Glutamatergic neuron (in vitro differentiated cells): ENCODE data around the gene ARHGAP1. TPM values are rescaled to one million over a fixed set of nuclear protein-coding genes. Genes with fewer than 3 reads are reported as not detected.

Experiments used
- DNase-seq: peaks from one replicate; pipeline ENCODE4 v3.0.0; 2022
- H3K27ac Mint-ChIP-seq: one replicate; pipeline ENCODE4 v1.8.0; 2020; ENCODE audit warnings: mild to moderate bottlenecking, mixed read lengths, inconsistent platforms; ENCODE audit not compliant: unreplicated experiment
- H3K27me3 Mint-ChIP-seq: one replicate; pipeline ENCODE4 v1.8.0; 2020; ENCODE audit warnings: mild to moderate bottlenecking, moderate library complexity, mixed read lengths, inconsistent platforms; ENCODE audit not compliant: unreplicated experiment
- H3K36me3 Mint-ChIP-seq: one replicate; pipeline ENCODE4 v1.8.0; 2020; ENCODE audit warnings: mild to moderate bottlenecking, mixed read lengths, inconsistent platforms; ENCODE audit not compliant: unreplicated experiment
- H3K4me1 Mint-ChIP-seq: one replicate; pipeline ENCODE4 v1.8.0; 2020; ENCODE audit warnings: mild to moderate bottlenecking, low read depth, mixed read lengths, inconsistent platforms; ENCODE audit not compliant: unreplicated experiment
- H3K4me3 Mint-ChIP-seq: one replicate; pipeline ENCODE4 v1.8.0; 2020; ENCODE audit warnings: mild to moderate bottlenecking, mixed read lengths, inconsistent platforms; ENCODE audit not compliant: unreplicated experiment
- H3K9me3 Mint-ChIP-seq: one replicate; pipeline ENCODE4 v1.8.0; 2020; ENCODE audit warnings: mild to moderate bottlenecking, moderate library complexity, mixed read lengths, inconsistent platforms; ENCODE audit not compliant: unreplicated experiment
- total RNA-seq: library from RNA; stranded (reverse); fragmentation: NEBNext Ultra II Directional; extraction: Animal tissue kit (Norgen Biotek cat#: 25700); gene quantifications from one replicate; pipeline ENCODE4 v1.2.1, GENCODE V29; 2021; ENCODE audit not compliant: unreplicated experiment
- TF ChIP-seq, protein P1 (sequence below): fragments of 200-600 bp; sonication (generic); IDR thresholded peaks from one replicate; pipeline ENCODE4 v1.5.0; 2021; ENCODE audit not compliant: partially characterized antibody, unreplicated experiment

The ARHGAP1 gene
- total RNA-seq, 1 donor from 2014 or later: 38.4 TPM

DNA sequence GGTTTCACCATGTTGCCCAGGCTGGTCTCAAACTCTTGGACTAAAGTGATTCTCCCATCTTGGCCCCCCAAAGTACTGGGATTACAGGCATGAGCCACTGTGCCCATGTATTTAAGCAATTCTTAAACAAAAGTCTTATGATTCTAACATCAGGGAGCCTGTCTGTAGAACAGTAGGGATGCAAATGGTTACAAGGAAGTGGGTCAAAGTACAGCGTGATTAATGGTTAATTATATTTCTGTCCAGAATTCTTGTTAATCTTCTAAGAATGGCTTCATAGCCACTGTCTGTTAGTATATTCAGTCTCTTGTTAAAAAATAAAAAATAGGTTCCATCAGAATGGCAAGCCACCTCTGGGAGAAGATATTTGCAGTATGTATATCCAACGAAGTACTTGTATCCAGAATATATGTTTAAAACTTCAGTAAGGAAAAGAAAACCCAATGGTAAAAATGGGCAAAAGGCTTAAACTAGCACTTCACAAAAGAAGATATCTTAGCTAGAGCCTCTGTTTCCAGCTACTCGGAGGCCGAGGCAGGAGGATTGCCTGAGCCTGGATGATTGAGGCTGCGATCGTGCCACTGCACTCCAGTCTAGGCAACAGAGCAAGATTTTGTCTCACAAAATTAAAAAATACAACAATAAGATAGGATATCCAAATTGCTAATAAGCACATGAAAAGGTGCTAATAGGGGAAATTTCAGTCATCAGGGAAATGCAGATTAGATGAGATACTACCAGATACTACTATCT is 60.2 kb downstream of the ARHGAP1 start:
- Mint-ChIP-seq H3K27ac (no peak overlapping the region), H3K4me1 (no peaks in the 10 kb centered on the region), H3K9me3 (no peaks in the 10 kb centered on the region), H3K4me3 (no peak overlapping the region), H3K36me3 (peaks cover 4% of the 10 kb centered on the region), H3K27me3 (peaks cover 2% of the 10 kb centered on the region)
- TF ChIP-seq, protein P1, sequence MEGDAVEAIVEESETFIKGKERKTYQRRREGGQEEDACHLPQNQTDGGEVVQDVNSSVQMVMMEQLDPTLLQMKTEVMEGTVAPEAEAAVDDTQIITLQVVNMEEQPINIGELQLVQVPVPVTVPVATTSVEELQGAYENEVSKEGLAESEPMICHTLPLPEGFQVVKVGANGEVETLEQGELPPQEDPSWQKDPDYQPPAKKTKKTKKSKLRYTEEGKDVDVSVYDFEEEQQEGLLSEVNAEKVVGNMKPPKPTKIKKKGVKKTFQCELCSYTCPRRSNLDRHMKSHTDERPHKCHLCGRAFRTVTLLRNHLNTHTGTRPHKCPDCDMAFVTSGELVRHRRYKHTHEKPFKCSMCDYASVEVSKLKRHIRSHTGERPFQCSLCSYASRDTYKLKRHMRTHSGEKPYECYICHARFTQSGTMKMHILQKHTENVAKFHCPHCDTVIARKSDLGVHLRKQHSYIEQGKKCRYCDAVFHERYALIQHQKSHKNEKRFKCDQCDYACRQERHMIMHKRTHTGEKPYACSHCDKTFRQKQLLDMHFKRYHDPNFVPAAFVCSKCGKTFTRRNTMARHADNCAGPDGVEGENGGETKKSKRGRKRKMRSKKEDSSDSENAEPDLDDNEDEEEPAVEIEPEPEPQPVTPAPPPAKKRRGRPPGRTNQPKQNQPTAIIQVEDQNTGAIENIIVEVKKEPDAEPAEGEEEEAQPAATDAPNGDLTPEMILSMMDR: no peak
- DNase-seq: no peak

DNA sequence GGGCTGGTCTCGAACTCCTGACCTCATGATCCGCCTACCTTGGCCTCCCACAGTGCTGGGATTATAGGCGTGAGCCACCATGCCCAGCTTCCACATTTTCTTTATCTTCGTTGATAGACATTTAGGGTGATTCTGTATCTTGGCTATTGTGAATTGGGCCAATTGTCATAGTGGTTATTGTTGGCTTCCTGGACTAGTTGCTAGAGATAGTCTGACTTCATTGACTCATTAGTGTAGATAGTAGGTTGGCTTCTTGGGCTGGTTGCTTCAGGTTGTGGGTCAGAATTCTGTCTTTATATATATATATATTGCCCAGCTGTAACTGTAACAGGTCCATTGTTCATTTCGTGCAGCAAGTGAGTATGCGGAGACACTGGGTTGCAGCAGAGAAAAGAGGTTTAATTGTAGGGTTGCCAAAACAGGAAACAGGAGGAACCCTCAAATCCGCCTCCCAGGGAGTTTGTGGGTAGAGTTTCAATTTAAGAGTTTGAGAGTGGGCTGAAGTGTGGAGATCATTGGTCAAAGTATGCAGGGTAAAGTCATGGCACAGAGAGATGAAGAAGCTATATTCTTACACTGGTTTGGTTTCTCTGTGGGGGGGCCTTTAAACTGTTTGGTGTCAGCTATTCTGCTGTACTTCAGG is 61.1 kb downstream of the ARHGAP1 start:
- TF ChIP-seq, protein P1: no peak
- no peak for DNase-seq
- peaks cover 2% of the 10 kb centered on the region for H3K27me3 Mint-ChIP-seq
- no peak overlapping the region for H3K27ac Mint-ChIP-seq
- peaks cover 4% of the 10 kb centered on the region for H3K36me3 Mint-ChIP-seq
- H3K9me3 Mint-ChIP-seq: no peaks in the 10 kb centered on the region
- no peaks in the 10 kb centered on the region for H3K4me1 Mint-ChIP-seq
- no peak overlapping the region for H3K4me3 Mint-ChIP-seq

DNA sequence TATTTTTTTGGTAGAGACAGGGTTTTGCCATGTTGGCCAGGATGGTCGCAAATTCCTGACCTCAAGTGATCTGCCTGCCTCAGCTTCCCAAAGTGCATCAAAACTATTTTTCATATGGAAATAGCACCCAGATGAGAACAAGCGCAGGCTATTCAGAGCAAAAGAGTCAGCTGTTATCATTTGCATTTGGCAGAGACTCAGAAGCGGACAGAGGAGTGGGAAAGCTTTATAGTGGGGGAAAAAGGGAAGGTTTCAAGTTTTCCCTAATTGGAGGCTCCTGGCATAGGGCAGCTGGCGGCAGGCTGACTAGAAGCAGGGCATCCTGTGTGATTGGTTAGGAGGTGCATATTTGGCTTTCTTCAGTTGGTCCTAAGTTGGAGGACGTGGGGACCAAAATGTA is 62.9 kb downstream of the ARHGAP1 start:
- H3K27ac Mint-ChIP-seq: no peak overlapping the region
- H3K4me1 Mint-ChIP-seq: no peaks in the 10 kb centered on the region
- H3K27me3 Mint-ChIP-seq: peaks cover 2% of the 10 kb centered on the region
- no peak overlapping the region for H3K4me3 Mint-ChIP-seq
- H3K36me3 Mint-ChIP-seq: no peaks in the 10 kb centered on the region
- DNase-seq: no peak
- no peaks in the 10 kb centered on the region for H3K9me3 Mint-ChIP-seq
- TF ChIP-seq, protein P1: no peak

DNA sequence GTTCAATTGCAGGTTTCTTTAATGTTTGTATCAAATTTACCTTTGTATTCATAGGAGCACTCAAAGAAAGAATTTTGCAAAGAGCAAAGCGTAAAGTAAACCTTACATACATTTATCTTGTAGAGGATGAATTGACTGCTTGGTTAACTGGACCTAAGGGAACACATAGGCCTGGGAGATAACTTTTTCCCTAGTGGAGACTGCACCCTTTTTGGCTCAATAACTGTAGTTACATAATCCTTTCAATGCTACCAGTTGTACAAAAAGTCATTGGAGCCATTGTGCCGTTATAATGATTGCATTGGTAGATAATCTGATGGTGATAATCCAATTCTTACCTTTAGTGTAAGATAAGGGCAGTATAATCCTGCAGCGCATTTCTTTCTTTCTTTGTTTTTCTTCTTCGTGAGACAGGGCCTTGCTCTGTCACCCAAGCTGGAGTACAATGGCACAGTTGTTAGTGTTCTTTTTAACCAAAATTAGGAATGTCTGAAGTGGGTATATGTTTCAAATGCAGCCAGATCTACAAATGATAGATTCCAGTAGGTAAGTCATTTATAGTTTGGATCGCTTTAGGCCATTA is 64.8 kb downstream of the ARHGAP1 start:
- Mint-ChIP-seq H3K4me1 (no peaks in the 10 kb centered on the region), H3K27me3 (no peaks in the 10 kb centered on the region), H3K4me3 (no peak overlapping the region), H3K36me3 (no peaks in the 10 kb centered on the region), H3K9me3 (no peaks in the 10 kb centered on the region), H3K27ac (no peak overlapping the region)
- TF ChIP-seq, protein P1: no peak
- DNase-seq: no peak
